Measurements from ENCODE around the gene RPL35A.
"Not testable (repeated sequence)": the region's sequence is repeated elsewhere in the genome, so short reads cannot be mapped to it uniquely, and the experiment has no call there.

The RPL35A gene

DNA sequence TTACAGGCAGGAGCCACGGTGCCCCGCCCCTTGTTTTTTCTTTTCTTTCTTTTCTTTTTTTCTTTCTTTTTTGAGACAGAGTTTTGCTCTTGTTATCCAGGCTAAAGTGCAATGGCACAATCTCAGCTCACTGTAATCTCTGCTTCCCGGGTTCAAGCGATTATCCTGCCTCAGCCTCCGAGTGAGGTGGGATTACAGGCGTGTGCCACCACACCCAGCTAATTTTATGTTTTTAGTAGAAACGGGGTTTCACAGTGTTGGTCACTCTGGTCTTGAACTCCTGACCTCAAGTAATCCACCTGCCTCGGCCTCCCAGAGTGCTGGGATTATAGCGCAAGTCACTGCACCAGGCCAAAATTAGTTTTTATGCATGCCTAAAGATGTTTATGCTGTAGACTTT, 2.5 kb downstream of the RPL35A start:
- DNase-seq (ENCODE audit: low read depth): no peak

- DNase-seq (ENCODE audit: low read depth): no peak
Observed at GRCh38 chr3:197953325-197953724, 3.3 kb downstream of the RPL35A start.

DNA sequence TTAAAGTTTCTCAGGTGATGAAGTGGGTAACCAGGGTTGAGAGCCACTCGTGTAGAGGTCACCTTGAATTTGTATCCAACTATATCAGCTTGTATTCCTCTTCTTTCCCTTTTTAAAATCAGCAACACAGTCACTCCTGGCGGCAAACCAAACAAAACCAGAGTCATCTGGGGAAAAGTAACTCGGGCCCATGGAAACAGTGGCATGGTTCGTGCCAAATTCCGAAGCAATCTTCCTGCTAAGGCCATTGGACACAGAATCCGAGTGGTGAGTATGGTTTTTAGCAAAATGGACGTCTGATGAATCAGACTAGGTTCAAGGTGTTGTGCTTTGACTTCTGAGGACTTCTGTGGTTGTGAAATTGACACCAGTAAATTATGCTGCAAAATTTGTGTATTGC, 3.9 kb downstream of the RPL35A start:
- DNase-seq (ENCODE audit: low read depth): peak; percentile 66

- DNase-seq (ENCODE audit: low read depth): no peak
Observed at GRCh38 chr3:197955892-197956477, 6.0 kb downstream of the RPL35A start.

- DNase-seq (ENCODE audit: low read depth): no peak
Observed at GRCh38 chr3:197956626-197956988, 6.6 kb downstream of the RPL35A start.

GRCh38 chr3:197957790-197958133, 7.8 kb downstream of the RPL35A start:
- DNase-seq (ENCODE audit: low read depth): no peak

DNA sequence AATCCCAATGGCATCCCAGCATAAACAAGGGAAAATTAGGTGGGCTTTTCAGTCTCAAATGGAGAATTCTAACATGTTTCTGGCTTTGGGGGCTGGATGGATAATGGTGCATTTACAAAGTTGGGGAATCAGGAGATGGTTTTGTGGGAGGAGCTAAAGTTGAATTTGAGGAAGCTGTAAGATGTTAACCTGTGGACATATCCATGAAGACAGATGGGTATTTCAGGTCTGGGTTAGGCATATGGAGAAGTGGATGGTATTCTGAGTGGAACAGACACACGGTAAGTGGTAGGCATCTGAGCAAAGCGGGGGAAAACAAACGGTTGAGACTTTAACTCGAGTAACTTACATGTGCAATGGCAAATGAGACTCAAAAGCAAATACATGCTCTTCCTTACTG, 8.4 kb downstream of the RPL35A start:
- DNase-seq (ENCODE audit: low read depth): no peak

- not testable (repeated sequence) for DNase-seq (ENCODE audit: low read depth)
Observed at GRCh38 chr3:197958848-197959247, 8.9 kb downstream of the RPL35A start.

- no peak for DNase-seq (ENCODE audit: low read depth)
Observed at GRCh38 chr3:197959500-197959890, 9.5 kb downstream of the RPL35A start.

- peak; percentile 97 for DNase-seq (ENCODE audit: low read depth)
Observed at GRCh38 chr3:197959891-197960693, 10.1 kb downstream of the RPL35A start, which contains the start of gene LMLN. LMLN (plus strand) TSS chr3:197960217; CDS start chr3:197960246, 29 bp downstream.

DNA sequence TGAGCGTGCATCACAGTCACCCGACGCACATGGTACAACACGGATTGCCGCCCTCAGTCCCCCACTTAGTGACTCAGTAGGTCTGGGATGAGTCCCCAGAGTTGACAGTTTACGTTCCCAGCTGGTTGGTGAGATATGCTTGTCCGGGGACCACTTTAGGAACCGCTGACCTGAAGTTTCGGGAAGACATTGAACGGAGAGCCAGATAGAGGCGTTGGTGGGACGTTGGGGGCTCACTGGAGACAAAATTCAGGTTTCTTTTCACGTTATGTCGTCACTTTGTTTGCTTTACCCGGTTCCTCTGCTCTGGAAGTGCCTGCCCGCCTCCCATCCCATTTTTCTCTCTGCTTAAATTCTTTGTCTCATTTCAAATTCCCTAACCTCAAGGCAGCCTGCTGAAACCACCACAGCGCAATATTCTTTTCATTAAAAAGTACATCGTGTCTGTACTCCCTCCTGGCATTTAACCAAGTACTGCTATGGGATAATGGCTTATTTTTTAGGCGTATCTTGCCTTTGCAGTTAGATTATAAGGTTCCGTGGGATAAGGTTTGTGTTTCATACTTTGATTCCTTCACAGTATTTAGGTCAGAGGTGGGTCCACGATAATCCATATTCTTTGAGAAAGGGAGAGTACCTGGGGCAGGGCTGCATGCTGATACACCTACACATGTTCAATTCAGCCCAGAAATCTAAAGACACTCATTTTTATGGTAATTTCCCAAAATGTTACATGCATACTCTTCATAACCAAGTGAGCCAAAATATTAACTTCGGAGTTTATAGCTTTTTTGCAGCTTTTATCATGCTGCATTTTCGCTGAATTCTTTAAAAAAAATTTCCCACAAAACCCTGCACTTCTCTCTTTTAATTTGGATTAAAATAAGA, 10.9 kb downstream of the RPL35A start:
- DNase-seq (ENCODE audit: low read depth): no peak

- DNase-seq (ENCODE audit: low read depth): no peak
Observed at GRCh38 chr3:197961582-197961945, 11.6 kb downstream of the RPL35A start.

GRCh38 chr3:197963019-197963637, 13.1 kb downstream of the RPL35A start:
- DNase-seq (ENCODE audit: low read depth): no peak

- DNase-seq (ENCODE audit: low read depth): not testable (repeated sequence)
Observed at GRCh38 chr3:197967337-197967989, 17.5 kb downstream of the RPL35A start.

- no peak for DNase-seq (ENCODE audit: low read depth)
Observed at GRCh38 chr3:197970588-197970987, 20.6 kb downstream of the RPL35A start.

DNA sequence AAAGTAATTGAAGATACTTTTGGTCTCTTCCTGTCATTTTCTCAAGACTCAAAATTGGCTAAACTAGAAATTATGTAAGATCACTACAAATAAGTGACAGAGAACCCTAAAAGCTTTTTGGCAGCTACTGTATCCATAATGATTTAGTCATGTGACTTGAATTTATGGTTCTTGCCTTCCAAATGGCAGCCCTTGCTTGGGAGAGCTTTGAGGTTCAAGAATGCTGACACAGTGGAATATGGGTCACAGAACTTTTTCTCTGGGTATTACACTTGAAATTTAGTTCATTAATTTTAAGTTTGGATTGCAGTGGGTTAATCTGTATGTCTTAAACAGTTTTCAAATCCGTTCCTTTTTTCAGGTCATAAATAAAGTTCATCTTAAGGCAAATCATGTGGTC, 24.0 kb downstream of the RPL35A start:
- no peak for DNase-seq (ENCODE audit: low read depth)

GRCh38 chr3:197975311-197975710, 25.3 kb downstream of the RPL35A start:
- DNase-seq (ENCODE audit: low read depth): no peak

GRCh38 chr3:197983076-197983475, 33.1 kb downstream of the RPL35A start:
- no peak for DNase-seq (ENCODE audit: low read depth)

- DNase-seq (ENCODE audit: low read depth): peak; percentile 1
Observed at GRCh38 chr3:197989651-197990050, 39.7 kb downstream of the RPL35A start.

GRCh38 chr3:197994736-197995135, 44.7 kb downstream of the RPL35A start:
- DNase-seq (ENCODE audit: low read depth): no peak

DNA sequence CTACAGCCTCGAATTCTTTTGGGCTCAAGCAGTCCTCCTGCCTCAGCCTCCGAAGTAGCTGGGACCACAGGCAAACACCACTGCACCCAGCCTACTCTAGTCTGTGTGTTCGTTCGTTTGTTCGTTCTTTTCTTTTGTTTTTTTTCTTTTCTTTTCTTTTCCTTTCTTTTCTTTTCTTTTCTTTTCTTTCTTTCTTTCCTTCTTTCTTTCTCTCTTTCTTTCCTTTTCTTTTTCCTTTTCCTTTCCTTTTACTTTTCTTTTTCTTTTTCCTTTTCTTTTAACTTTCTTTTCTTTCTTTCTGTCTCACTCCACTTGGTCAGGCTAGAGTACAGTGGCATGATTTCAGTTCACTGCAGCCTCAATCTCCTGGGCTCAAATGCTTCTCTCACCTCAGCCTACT, 46.9 kb downstream of the RPL35A start:
- DNase-seq (ENCODE audit: low read depth): no peak

DNA sequence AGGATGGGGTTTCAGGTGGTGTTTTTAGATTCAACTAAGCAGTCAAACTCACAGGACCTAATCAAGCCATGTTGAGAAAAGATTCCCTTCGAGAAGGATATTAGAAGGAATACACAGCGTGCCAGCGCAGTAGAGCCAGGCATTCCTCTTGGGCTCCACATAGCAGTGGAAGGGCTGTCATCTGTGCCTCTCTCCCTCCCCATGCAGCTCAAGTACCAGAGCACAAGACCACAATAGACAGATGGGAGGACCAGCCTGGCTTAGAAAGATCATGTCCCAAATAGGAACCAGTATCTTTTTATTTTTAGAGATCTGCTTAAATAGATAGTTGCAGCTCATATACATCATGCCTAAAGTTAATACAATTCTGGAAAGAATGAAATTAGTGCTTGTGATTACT, 47.9 kb downstream of the RPL35A start:
- DNase-seq (ENCODE audit: low read depth): no peak

Data from iris pigment epithelial cell (primary cell).